ENCODE data around the gene AVPI1.
"Not testable (repeated sequence)": the region's sequence is repeated elsewhere in the genome, so short reads cannot be mapped to it uniquely, and the experiment has no call there.

AVPI1 gene

GRCh38 chr10:97708167-97708566, 21.1 kb upstream of the AVPI1 start:
- no peaks in the 10 kb centered on the region for H3K36me3 ChIP-seq (ENCODE audit: control insufficient read depth, insufficient read depth, low read length)
- no peaks in the 10 kb centered on the region for H3K27me3 ChIP-seq (ENCODE audit: control insufficient read depth, insufficient read depth, low read length)
- H3K9ac ChIP-seq (ENCODE audit: low read length), result no peak overlapping the region

GRCh38 chr10:97707134-97707861, 20.3 kb upstream of the AVPI1 start:
- Histone ChIP-seq H3K4me3 (ENCODE audit: low read length) (no peak overlapping the region), H3K27me3 (ENCODE audit: control insufficient read depth, insufficient read depth, low read length) (no peaks in the 10 kb centered on the region), H3K9ac (ENCODE audit: low read length) (no peak overlapping the region), H3K4me1 (ENCODE audit: control insufficient read depth, insufficient read depth, low read length) (no peaks in the 10 kb centered on the region), H3K36me3 (ENCODE audit: control insufficient read depth, insufficient read depth, low read length) (no peaks in the 10 kb centered on the region), H3K9me3 (ENCODE audit: control insufficient read depth, low read length) (no peaks in the 10 kb centered on the region)

More at GRCh38 chr10:97708167-97708566, 21.1 kb upstream of the AVPI1 start:
- no peak overlapping the region for H3K4me3 ChIP-seq (ENCODE audit: low read length)
- no peaks in the 10 kb centered on the region for H3K9me3 ChIP-seq (ENCODE audit: control insufficient read depth, low read length)
- H3K4me1 ChIP-seq (ENCODE audit: control insufficient read depth, insufficient read depth, low read length), result no peaks in the 10 kb centered on the region

DNA sequence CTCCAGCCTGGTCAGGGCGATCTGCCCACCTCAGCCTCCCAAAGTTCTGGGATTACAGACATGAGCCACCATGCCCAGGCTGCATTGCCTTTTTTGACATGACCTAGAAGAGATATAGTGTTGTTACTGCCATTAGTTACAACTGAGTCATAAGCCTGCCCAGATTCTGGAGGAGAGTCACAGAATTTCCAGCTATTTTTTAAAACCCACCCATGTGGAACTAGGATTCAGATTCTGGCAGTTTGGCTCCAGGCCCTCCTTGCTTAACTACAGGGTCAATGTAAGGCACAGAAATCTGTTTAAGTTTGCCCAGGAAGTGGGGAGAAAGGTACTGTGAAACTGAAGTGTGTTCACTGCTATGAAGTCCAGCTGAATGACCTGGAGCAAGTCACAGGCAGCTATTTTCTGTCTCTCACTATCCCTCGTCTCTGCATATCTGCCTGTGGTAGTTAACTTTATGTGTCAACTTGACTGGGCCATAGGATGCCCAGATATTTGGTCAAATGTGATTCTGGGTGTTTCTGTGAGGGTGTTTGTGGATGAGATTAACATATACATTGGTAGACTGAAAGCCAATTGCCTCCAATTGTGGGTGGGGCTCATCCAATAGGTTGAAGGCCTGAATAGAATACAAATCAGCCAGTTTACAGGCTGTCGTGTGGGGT, 18.1 kb upstream of the AVPI1 start:
- Histone ChIP-seq H3K27me3 (ENCODE audit: control insufficient read depth, insufficient read depth, low read length) (no peaks in the 10 kb centered on the region), H3K4me1 (ENCODE audit: control insufficient read depth, insufficient read depth, low read length) (no peaks in the 10 kb centered on the region), H3K36me3 (ENCODE audit: control insufficient read depth, insufficient read depth, low read length) (no peaks in the 10 kb centered on the region), H3K9me3 (ENCODE audit: control insufficient read depth, low read length) (no peaks in the 10 kb centered on the region), H3K4me3 (ENCODE audit: low read length) (no peak overlapping the region), H3K9ac (ENCODE audit: low read length) (no peak overlapping the region)

DNA sequence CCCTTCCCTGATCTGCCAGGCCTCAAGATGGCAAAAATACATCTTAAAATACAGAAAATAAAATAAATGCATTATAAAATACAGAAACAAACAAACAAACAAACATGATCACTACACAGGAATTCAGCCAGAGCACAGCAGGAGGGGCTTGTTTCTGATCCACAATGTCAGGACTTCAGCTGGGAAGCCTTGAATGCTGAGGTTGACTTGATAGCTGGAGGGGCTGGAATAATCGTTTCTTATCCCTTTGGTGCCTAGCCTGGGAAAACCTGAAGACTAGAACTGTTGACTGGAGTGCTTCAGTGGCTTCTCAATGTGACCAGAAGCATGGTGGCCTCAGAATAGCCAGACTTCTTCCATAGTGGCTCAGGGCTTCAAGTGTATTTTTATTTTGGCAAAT, 17.3 kb upstream of the AVPI1 start:
- Histone ChIP-seq H3K36me3 (ENCODE audit: control insufficient read depth, insufficient read depth, low read length) (no peaks in the 10 kb centered on the region), H3K4me3 (ENCODE audit: low read length) (no peak overlapping the region), H3K27me3 (ENCODE audit: control insufficient read depth, insufficient read depth, low read length) (no peaks in the 10 kb centered on the region), H3K9ac (ENCODE audit: low read length) (no peak overlapping the region), H3K4me1 (ENCODE audit: control insufficient read depth, insufficient read depth, low read length) (no peaks in the 10 kb centered on the region), H3K9me3 (ENCODE audit: control insufficient read depth, low read length) (no peaks in the 10 kb centered on the region)

DNA sequence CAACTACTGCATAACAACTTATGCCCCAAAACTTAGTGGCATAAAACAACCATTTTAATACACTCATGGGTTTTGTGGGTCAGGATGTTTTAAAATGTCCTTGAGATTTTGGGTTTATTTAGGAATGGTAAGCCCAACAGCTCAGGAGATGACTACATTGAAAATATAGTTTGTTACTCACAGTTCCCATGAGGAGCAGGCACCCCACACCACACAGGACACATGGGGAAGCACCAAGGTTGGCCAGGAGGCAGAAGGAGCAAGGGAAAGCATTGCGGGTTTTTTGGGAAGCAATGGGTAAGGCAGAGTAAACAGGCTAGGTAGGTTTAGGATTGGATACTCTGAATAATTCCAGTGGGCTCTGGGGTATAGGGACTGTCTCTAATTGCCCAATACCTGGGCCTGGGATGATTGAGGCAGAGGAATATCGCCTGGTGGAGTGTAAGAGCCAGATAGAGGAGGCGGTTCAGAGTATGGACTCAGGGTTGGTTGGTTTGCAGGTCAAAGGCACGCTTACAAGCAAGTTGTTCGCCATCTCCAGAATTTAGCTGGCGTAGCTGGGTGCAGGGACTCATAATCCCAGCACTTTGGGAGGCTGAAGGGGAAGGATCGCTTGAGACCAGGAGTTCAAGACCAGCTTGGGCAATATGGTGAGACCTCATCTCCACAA, 16.5 kb upstream of the AVPI1 start:
- Histone ChIP-seq H3K4me3 (ENCODE audit: low read length) (no peak overlapping the region), H3K9ac (ENCODE audit: low read length) (no peak overlapping the region), H3K9me3 (ENCODE audit: control insufficient read depth, low read length) (no peaks in the 10 kb centered on the region), H3K4me1 (ENCODE audit: control insufficient read depth, insufficient read depth, low read length) (no peaks in the 10 kb centered on the region), H3K36me3 (ENCODE audit: control insufficient read depth, insufficient read depth, low read length) (no peaks in the 10 kb centered on the region), H3K27me3 (ENCODE audit: control insufficient read depth, insufficient read depth, low read length) (no peaks in the 10 kb centered on the region)

- H3K9ac ChIP-seq (ENCODE audit: low read length), result peak overlapping the region; percentile 19
- H3K4me3 ChIP-seq (ENCODE audit: low read length), result no peak overlapping the region
- H3K4me1 ChIP-seq (ENCODE audit: control insufficient read depth, insufficient read depth, low read length), result peaks cover 15% of the 10 kb centered on the region
- H3K27me3 ChIP-seq (ENCODE audit: control insufficient read depth, insufficient read depth, low read length), result no peaks in the 10 kb centered on the region
- no peaks in the 10 kb centered on the region for H3K9me3 ChIP-seq (ENCODE audit: control insufficient read depth, low read length)
- no peaks in the 10 kb centered on the region for H3K36me3 ChIP-seq (ENCODE audit: control insufficient read depth, insufficient read depth, low read length)
Measured at GRCh38 chr10:97701438-97702069, 14.5 kb upstream of the AVPI1 start.

- H3K9me3 ChIP-seq (ENCODE audit: control insufficient read depth, low read length); H3K36me3 ChIP-seq (ENCODE audit: control insufficient read depth, insufficient read depth, low read length); H3K27me3 ChIP-seq (ENCODE audit: control insufficient read depth, insufficient read depth, low read length); H3K4me3 ChIP-seq (ENCODE audit: low read length); H3K9ac ChIP-seq (ENCODE audit: low read length): not testable (repeated sequence)
- H3K4me1 ChIP-seq (ENCODE audit: control insufficient read depth, insufficient read depth, low read length), result peaks cover 15% of the 10 kb centered on the region
Measured at GRCh38 chr10:97698072-97698655, 11.1 kb upstream of the AVPI1 start.

DNA sequence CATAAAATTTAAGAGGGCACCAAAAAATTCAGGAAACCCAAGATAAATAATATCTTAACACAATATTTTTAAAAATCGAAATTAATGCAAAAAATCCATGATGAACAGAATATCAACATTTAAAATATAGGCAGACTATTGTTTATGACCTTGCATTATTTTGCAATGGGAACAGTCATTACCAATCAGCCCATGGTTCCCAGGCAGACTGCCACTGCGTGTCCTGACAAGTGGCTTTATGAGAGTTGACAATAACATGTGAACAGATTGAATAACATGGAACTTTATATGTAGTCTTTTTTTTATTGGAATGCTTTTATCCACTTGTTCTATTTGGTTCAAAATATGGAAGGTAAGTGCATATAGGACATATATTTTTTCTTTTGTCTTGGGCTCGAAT, 3.1 kb upstream of the AVPI1 start:
- peaks cover 22% of the 10 kb centered on the region for H3K4me1 ChIP-seq (ENCODE audit: control insufficient read depth, insufficient read depth, low read length)
- H3K36me3 ChIP-seq (ENCODE audit: control insufficient read depth, insufficient read depth, low read length), result no peaks in the 10 kb centered on the region
- no peak overlapping the region for H3K4me3 ChIP-seq (ENCODE audit: low read length)
- no peaks in the 10 kb centered on the region for H3K27me3 ChIP-seq (ENCODE audit: control insufficient read depth, insufficient read depth, low read length)
- H3K9me3 ChIP-seq (ENCODE audit: control insufficient read depth, low read length), result no peaks in the 10 kb centered on the region
- no peak overlapping the region for H3K9ac ChIP-seq (ENCODE audit: low read length)

- H3K4me1 ChIP-seq (ENCODE audit: control insufficient read depth, insufficient read depth, low read length), result peaks cover 23% of the 10 kb centered on the region
- no peak overlapping the region for H3K9ac ChIP-seq (ENCODE audit: low read length)
- no peaks in the 10 kb centered on the region for H3K36me3 ChIP-seq (ENCODE audit: control insufficient read depth, insufficient read depth, low read length)
- no peaks in the 10 kb centered on the region for H3K27me3 ChIP-seq (ENCODE audit: control insufficient read depth, insufficient read depth, low read length)
- H3K9me3 ChIP-seq (ENCODE audit: control insufficient read depth, low read length), result no peaks in the 10 kb centered on the region
- no peak overlapping the region for H3K4me3 ChIP-seq (ENCODE audit: low read length)
Measured at GRCh38 chr10:97689559-97690020, 2.5 kb upstream of the AVPI1 start.

DNA sequence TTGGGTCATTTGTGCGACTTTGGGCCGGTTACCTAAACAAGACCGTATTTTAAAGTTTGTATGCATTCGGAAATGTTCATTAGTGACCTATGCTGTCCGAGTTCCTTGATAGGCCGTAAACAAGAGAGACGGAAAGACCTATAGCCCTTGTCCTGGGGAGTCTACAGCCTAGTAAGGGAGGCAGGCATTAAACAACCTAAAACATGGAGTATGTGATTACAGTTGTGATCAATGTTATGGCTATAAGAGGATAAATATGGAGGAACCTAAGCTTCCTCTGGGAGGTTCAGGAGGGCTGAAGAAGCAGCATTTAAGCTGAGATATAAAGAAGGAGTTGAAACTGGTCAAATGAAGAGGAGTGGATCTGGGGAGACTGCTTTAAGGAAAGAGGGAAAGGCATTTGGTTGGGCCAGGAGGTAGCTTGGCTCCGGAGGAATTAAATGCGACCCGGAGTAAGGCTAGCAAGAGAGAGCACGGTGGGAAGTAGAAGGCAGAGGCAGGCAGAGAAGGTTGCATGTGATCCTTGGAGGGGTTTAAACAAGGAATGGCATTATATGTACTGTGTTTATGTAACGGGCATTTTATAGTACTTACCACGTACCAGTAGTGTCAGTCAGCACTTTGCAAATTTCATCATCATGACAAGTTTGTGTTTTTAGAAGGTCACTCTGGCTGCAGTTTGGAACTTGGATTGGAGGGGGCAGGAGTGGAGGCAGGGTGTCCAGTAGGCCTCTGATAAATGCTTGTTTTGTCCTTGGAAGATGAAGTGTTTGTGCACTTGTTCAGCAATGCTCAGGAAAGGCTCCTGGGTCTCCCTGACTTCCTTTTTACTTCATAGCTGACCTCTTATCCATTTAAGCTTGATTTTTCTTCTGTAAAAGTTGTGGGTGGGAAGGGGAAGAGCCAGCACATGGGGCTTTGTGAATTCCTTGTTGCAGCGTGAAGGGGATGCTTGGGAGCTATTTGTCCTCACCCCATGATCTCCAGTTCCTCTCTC, 1.0 kb upstream of the AVPI1 start:
- H3K4me1 ChIP-seq (ENCODE audit: control insufficient read depth, insufficient read depth, low read length), result peaks cover 38% of the 10 kb centered on the region
- peak overlapping the region; percentile 80 for H3K4me3 ChIP-seq (ENCODE audit: low read length)
- H3K9me3 ChIP-seq (ENCODE audit: control insufficient read depth, low read length), result no peaks in the 10 kb centered on the region
- H3K27me3 ChIP-seq (ENCODE audit: control insufficient read depth, insufficient read depth, low read length), result no peaks in the 10 kb centered on the region
- H3K9ac ChIP-seq (ENCODE audit: low read length), result peak overlapping the region; percentile 36
- no peaks in the 10 kb centered on the region for H3K36me3 ChIP-seq (ENCODE audit: control insufficient read depth, insufficient read depth, low read length)
